MCF 10A (cell line): ENCODE measurements around the gene TMEFF1. TPM values are rescaled to one million over a fixed set of nuclear protein-coding genes. Genes with fewer than 3 reads are reported as not detected.

ENCODE experiments used
- BruUV-seq: library from RNA; stranded (reverse); fragments of 400-500 nt; replicated peaks from 2 replicates; lab custom pipeline; 2021; lab: Mats Ljungman, UMichigan
- CTCF ChIA-PET: fragments of 300-600 bp; sonication (Branson Sonifier 250); formaldehyde crosslinking; extraction: SDS; loops from one replicate; lab custom pipeline; 2021; ENCODE audit warnings: antibody characterized with exemption, inconsistent platforms; lab: Yijun Ruan, JAX
- POLR2A ChIA-PET: fragments of 300-600, 350-650 bp; sonication (Branson Sonifier 250); formaldehyde crosslinking; extraction: SDS; loops from one replicate; lab custom pipeline; 2020; ENCODE audit warnings: antibody characterized with exemption, inconsistent platforms; lab: Yijun Ruan, JAX
- DNase-seq: peaks from one replicate; pipeline ENCODE4 v3.0.0-alpha.2; 2018; ENCODE audit not compliant: unreplicated experiment
- H3K27ac Mint-ChIP-seq: one replicate; pipeline ENCODE4 v1.8.0; 2022; ENCODE audit warnings: mild to moderate bottlenecking, low read depth, mixed read lengths; ENCODE audit not compliant: unreplicated experiment
- H3K27me3 Mint-ChIP-seq: one replicate; pipeline ENCODE4 v1.8.0; 2022; ENCODE audit warnings: mixed read lengths; ENCODE audit not compliant: insufficient read depth, unreplicated experiment
- H3K36me3 Mint-ChIP-seq: one replicate; pipeline ENCODE4 v1.8.0; 2022; ENCODE audit warnings: mild to moderate bottlenecking, moderate library complexity, mixed read lengths; ENCODE audit not compliant: insufficient read depth, unreplicated experiment
- H3K4me1 Mint-ChIP-seq: one replicate; pipeline ENCODE4 v1.8.0; 2022; ENCODE audit warnings: mixed read lengths; ENCODE audit not compliant: insufficient read depth, unreplicated experiment
- H3K4me3 Mint-ChIP-seq: one replicate; pipeline ENCODE4 v1.8.0; 2022; ENCODE audit warnings: mild to moderate bottlenecking, moderate library complexity, mixed read lengths; ENCODE audit not compliant: unreplicated experiment
- H3K9me3 Mint-ChIP-seq: one replicate; pipeline ENCODE4 v1.8.0; 2022; ENCODE audit warnings: mixed read lengths; ENCODE audit not compliant: unreplicated experiment
- intact Hi-C: fragments of 100-400 bp; cut with micrococcal nuclease; formaldehyde crosslinking; loops from 2 replicates; pipeline ENCODE4 v1.14.1; 2022
- total RNA-seq: library from RNA; stranded (reverse); gene quantifications from 2 replicates; pipeline ENCODE4 v1.2.3, GENCODE V29; 2022
- TF ChIP-seq, protein P1 (sequence below): fragments of 200-600 bp; IDR thresholded peaks from one replicate; pipeline ENCODE4 v1.8.0; 2022; ENCODE audit warnings: antibody characterized with exemption, mild to moderate bottlenecking; ENCODE audit not compliant: unreplicated experiment

TMEFF1 gene
- total RNA-seq, 1 experiment from 2014 or later = 0.28 TPM

DNA sequence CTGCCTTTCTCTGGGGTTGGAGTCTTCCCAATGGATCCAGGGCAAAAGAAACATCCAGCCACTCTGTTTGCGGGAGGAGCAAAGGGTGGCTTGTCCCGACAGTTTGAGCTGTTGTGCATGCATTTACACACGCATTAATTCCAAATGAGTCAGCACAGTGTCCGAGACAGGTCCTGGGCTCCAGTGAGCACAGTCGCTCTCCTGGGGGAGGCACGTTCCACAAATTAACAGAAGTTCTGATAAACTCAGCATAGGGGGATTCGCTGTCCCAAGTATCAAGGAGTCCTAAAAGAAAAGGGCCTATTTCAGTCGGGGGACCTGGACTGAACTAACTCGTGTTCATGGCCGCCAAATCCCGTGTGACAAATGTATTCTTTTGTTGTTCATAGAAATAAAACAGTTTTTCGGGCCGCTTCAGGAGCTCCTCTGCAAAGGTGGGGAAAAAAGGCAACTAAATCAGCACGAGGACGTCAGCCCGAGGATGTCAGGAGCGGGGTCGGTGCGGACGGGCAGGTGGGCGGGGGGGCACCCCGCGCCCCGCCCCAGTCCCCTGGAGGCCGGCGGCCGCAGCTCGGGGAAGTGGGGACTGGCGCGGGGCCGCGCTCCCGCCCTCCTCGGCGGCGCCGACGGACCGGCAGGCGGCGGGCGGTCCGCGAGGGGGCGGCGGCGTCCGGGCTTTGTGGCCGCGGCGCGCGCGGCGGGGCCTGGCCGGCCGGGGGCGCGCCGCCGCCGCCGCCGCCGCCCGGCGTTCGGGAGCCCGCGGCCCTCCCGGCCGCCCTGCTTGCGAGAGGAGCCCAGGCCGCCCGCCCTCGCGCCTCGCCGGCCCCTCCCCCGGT lies 46.2 kb upstream of the TMEFF1 start, which contains the start of gene MSANTD3:
Gene MSANTD3 (plus strand): TSS at position 614 of the 836 bp plus-strand sequence. CDS start 14,796 bp downstream, outside the sequence.
- H3K27ac Mint-ChIP-seq = peak within 1 kb of the TSS; percentile 98
- peaks cover 13% of the 10 kb centered on the region for H3K36me3 Mint-ChIP-seq
- H3K4me3 Mint-ChIP-seq = peak within 1 kb of the TSS; percentile 97
- H3K4me1 Mint-ChIP-seq = peaks cover 45% of the 10 kb centered on the region
- H3K27me3 Mint-ChIP-seq = no peaks in the 10 kb centered on the region
- TSS peak; percentile 29 for BruUV-seq
- intact Hi-C loops = loop anchor here (5.0 kb wide), 2 partner anchors 171 to 604 kb away; partner anchors contain the start of gene NR4A3
- TF ChIP-seq, protein P1, sequence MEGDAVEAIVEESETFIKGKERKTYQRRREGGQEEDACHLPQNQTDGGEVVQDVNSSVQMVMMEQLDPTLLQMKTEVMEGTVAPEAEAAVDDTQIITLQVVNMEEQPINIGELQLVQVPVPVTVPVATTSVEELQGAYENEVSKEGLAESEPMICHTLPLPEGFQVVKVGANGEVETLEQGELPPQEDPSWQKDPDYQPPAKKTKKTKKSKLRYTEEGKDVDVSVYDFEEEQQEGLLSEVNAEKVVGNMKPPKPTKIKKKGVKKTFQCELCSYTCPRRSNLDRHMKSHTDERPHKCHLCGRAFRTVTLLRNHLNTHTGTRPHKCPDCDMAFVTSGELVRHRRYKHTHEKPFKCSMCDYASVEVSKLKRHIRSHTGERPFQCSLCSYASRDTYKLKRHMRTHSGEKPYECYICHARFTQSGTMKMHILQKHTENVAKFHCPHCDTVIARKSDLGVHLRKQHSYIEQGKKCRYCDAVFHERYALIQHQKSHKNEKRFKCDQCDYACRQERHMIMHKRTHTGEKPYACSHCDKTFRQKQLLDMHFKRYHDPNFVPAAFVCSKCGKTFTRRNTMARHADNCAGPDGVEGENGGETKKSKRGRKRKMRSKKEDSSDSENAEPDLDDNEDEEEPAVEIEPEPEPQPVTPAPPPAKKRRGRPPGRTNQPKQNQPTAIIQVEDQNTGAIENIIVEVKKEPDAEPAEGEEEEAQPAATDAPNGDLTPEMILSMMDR = no peak
- CTCF ChIA-PET = interaction anchor here (0.5 to 1.8 kb wide), 15 partner anchors 8 to 1143 kb away, joined by 3 to 6 read pairs (median 3); no protein-coding TSS in a partner anchor
- DNase-seq = peak; percentile 67
- POLR2A ChIA-PET = interaction anchor here (0.6 to 6.2 kb wide), 18 partner anchors 9 to 1231 kb away, joined by 3 to 143 read pairs (median 3); partner anchors contain the start of gene TEX10
- H3K9me3 Mint-ChIP-seq = no peaks in the 10 kb centered on the region

DNA sequence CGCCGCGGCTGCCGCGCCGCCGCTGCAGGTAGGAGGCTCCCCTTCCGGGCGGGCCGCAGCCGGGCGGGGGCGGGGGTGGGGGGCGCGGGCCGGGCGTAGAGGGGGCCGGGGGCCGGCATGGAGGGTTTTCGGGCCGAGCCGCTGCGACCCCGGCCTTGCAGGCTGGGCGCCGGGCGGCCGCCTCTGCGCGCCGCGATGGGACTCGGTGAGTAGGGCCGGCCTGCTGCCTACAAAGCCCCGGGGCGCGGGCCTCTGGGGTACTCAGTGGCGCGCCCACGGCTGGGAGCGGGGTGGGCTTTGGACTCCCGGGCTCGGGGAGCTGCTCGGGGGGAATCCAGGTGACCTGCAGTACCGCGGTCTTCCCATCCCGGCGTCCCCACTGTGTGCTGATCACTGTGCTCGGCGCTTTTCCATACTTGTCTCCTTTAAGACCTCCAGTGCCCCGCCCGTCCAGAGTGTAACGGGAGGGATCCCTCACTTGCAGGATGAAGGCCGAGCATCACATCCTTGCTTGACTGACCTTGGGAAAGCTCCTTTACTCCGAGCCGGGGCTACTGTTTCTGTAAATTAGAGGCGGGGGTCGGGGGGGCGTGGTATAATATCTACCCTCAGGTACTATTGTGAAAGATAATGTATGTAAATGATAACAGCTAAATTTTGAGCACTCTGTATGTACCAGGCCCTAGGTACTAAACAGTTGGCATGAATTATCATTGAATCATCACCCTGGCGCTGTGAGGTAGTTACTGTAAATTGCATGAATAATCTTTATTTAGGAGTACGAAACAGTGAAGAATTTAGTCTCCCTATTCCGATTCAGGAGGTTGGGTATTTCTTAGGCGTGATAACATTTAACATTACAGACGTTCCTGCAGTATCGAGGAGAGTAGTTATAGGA lies 45.3 kb upstream of the TMEFF1 start:
- BruUV-seq = TSS peak; percentile 63
- intact Hi-C loops = loop anchor here (2.0 to 5.0 kb wide), 3 partner anchors 75 to 605 kb away; partner anchors contain the start of genes NR4A3 and TEX10
- peak; percentile 73 for DNase-seq
- Mint-ChIP-seq H3K9me3 (no peaks in the 10 kb centered on the region), H3K36me3 (peaks cover 14% of the 10 kb centered on the region), H3K4me3 (peak overlapping the region; percentile 69), H3K27me3 (no peaks in the 10 kb centered on the region), H3K27ac (peak overlapping the region; percentile 68), H3K4me1 (peaks cover 49% of the 10 kb centered on the region)
- TF ChIP-seq, protein P1 = no peak
- ChIA-PET POLR2A (interaction anchor here (0.6 to 6.2 kb wide), 7 partner anchors 10 to 1059 kb away, joined by 3 to 143 read pairs (median 6); partner anchors contain the start of gene TEX10), CTCF (interaction anchor here (0.5 to 1.5 kb wide), 15 partner anchors 9 to 174 kb away, joined by 3 to 6 read pairs (median 4); no protein-coding TSS in a partner anchor)

DNA sequence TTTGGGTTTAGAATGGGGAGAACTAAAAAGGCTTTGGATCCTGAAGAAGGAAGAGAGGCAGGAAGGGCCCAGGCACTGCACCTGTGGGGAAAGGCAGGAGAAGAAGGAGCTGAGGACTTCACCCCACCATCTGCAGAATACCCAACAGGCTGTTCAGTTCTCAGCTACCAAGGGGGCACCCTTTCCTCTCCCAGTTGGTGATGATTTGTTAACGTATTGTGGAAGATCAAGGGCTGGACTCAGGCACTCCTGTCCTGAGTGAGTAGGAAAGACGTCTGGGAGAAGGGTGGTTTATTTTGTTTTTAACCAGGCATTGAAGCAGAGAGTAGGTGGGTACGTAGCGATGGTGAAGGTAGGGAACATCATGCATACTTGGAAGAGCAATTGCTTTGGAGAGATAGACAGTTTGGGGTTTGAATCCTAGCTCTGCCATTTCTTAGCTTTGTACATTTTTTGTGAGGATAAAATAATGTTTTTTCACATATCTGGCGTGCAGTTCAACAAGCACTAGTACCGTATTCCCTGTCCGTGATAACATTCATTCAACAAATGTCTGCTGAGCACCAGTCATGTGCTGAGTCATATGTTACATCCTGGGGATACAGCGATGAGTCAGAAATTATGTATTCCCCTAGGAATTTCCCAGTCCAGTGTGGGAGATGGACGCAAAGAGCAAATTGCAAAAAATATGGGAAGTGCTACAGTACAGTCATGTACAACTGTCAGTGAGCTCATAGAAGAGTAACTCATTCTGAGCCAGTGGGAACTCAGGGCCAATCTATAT lies 43.9 kb upstream of the TMEFF1 start:
- BruUV-seq = TSS peak; percentile 90
- Mint-ChIP-seq H3K4me1 (peaks cover 49% of the 10 kb centered on the region), H3K27ac (peak overlapping the region; percentile 68), H3K9me3 (no peaks in the 10 kb centered on the region), H3K36me3 (peaks cover 17% of the 10 kb centered on the region), H3K27me3 (no peaks in the 10 kb centered on the region), H3K4me3 (peak overlapping the region; percentile 69)
- CTCF ChIA-PET = interaction anchor here (0.6 to 1.7 kb wide), 7 partner anchors 10 to 959 kb away, joined by 3 to 16 read pairs (median 4); no protein-coding TSS in a partner anchor
- peak; percentile 97 for DNase-seq
- TF ChIP-seq, protein P1 = no peak
- intact Hi-C loops = loop anchor here (2.0 to 5.0 kb wide), 3 partner anchors 76 to 607 kb away; partner anchors contain the start of genes NR4A3 and TEX10
- POLR2A ChIA-PET = interaction anchor here (0.5 to 6.2 kb wide), 5 partner anchors 12 to 1324 kb away, joined by 3 to 143 read pairs (median 4); partner anchors contain the start of genes TEX10 and TGFBR1
